ENCODE data around the gene DCLRE1B.

The DCLRE1B gene

GRCh38 chr1:113887402-113888175 is 17.5 kb upstream of the DCLRE1B start, which contains the start of gene BCL2L15:
Gene BCL2L15 (minus strand): TSS chr1:113887581. CDS start chr1:113887375, 206 bp downstream.
- DNase-seq (ENCODE audit: low read depth in 2 of 2) = no peak

- DNase-seq (ENCODE audit: low read depth in 2 of 2) = no peak
Observed at GRCh38 chr1:113890816-113891215, 14.3 kb upstream of the DCLRE1B start.

- DNase-seq (ENCODE audit: low read depth in 2 of 2) = no peak
Observed at GRCh38 chr1:113891631-113892220, 13.4 kb upstream of the DCLRE1B start.

- no peak for DNase-seq (ENCODE audit: low read depth in 2 of 2)
Observed at GRCh38 chr1:113893267-113893666, 11.9 kb upstream of the DCLRE1B start.

- DNase-seq (ENCODE audit: low read depth in 2 of 2) = no peak
Observed at GRCh38 chr1:113895098-113895497, 10.0 kb upstream of the DCLRE1B start.

GRCh38 chr1:113895961-113896360 is 9.2 kb upstream of the DCLRE1B start:
- no peak for DNase-seq (ENCODE audit: low read depth in 2 of 2)

GRCh38 chr1:113898241-113898814 is 6.8 kb upstream of the DCLRE1B start:
- DNase-seq (ENCODE audit: low read depth in 2 of 2) = no peak

GRCh38 chr1:113899111-113899510 is 6.0 kb upstream of the DCLRE1B start:
- no peak for DNase-seq (ENCODE audit: low read depth in 2 of 2)

- DNase-seq (ENCODE audit: low read depth in 2 of 2) = no peak
Observed at GRCh38 chr1:113901191-113901590, 3.9 kb upstream of the DCLRE1B start.

- DNase-seq (ENCODE audit: low read depth in 2 of 2) = peak in 1 of 2 donors; percentile 5
Observed at GRCh38 chr1:113903501-113904292, 1.4 kb upstream of the DCLRE1B start.

- DNase-seq (ENCODE audit: low read depth in 2 of 2) = peak in 1 of 2 donors; percentile 43
Observed at GRCh38 chr1:113904293-113904673, 843 bp upstream of the DCLRE1B start.

- DNase-seq (ENCODE audit: low read depth in 2 of 2) = peak in 1 of 2 donors; percentile 11
Observed at GRCh38 chr1:113905435-113905861, 322 bp downstream of the DCLRE1B start.

GRCh38 chr1:113912594-113913311 is 7.6 kb downstream of the DCLRE1B start:
- no peak for DNase-seq (ENCODE audit: low read depth in 2 of 2)

GRCh38 chr1:113913312-113913668 is 8.2 kb downstream of the DCLRE1B start:
- no peak for DNase-seq (ENCODE audit: low read depth in 2 of 2)

- DNase-seq (ENCODE audit: low read depth in 2 of 2) = no peak
Observed at GRCh38 chr1:113913887-113914664, 8.9 kb downstream of the DCLRE1B start.

- no peak for DNase-seq (ENCODE audit: low read depth in 2 of 2)
Observed at GRCh38 chr1:113916974-113917373, 11.8 kb downstream of the DCLRE1B start.

- DNase-seq (ENCODE audit: low read depth in 2 of 2) = no peak
Observed at GRCh38 chr1:113917400-113918082, 12.4 kb downstream of the DCLRE1B start.

GRCh38 chr1:113918243-113918642 is 13.1 kb downstream of the DCLRE1B start:
- DNase-seq (ENCODE audit: low read depth in 2 of 2) = no peak

GRCh38 chr1:113922957-113923356 is 17.8 kb downstream of the DCLRE1B start:
- no peak for DNase-seq (ENCODE audit: low read depth in 2 of 2)

GRCh38 chr1:113924473-113924872 is 19.3 kb downstream of the DCLRE1B start:
- DNase-seq (ENCODE audit: low read depth in 2 of 2) = no peak
